ENCODE data around the gene LDLRAD3. TPM values are rescaled to one million over a fixed set of nuclear protein-coding genes. Genes with fewer than 3 reads are reported as not detected.
"Not testable (repeated sequence)": the region's sequence is repeated elsewhere in the genome, so short reads cannot be mapped to it uniquely, and the experiment has no call there.

LDLRAD3 gene
- total RNA-seq, 1 experiment from 2014 or later, result 3.3 TPM

GRCh38 chr11:36161572-36161971 is 217.7 kb downstream of the LDLRAD3 start:
- no peak for DNase-seq (ENCODE audit: low spot score)

GRCh38 chr11:36162006-36162882 is 218.4 kb downstream of the LDLRAD3 start:
- no peak for DNase-seq (ENCODE audit: low spot score)

- DNase-seq (ENCODE audit: low spot score), result no peak
Observed at GRCh38 chr11:36162883-36163434, 219.1 kb downstream of the LDLRAD3 start.

- no peak for DNase-seq (ENCODE audit: low spot score)
Observed at GRCh38 chr11:36164506-36165250, 220.8 kb downstream of the LDLRAD3 start.

GRCh38 chr11:36165621-36166397 is 221.9 kb downstream of the LDLRAD3 start:
- DNase-seq (ENCODE audit: low spot score), result no peak

GRCh38 chr11:36167073-36167472 is 223.2 kb downstream of the LDLRAD3 start:
- no peak for DNase-seq (ENCODE audit: low spot score)

GRCh38 chr11:36167729-36168128 is 223.9 kb downstream of the LDLRAD3 start:
- no peak for DNase-seq (ENCODE audit: low spot score)

- no peak for DNase-seq (ENCODE audit: low spot score)
Observed at GRCh38 chr11:36177836-36178235, 234.0 kb downstream of the LDLRAD3 start.

GRCh38 chr11:36186340-36187175 is 242.7 kb downstream of the LDLRAD3 start:
- no peak for DNase-seq (ENCODE audit: low spot score)

GRCh38 chr11:36187622-36188021 is 243.8 kb downstream of the LDLRAD3 start:
- DNase-seq (ENCODE audit: low spot score), result no peak

GRCh38 chr11:36189735-36190134 is 245.9 kb downstream of the LDLRAD3 start:
- DNase-seq (ENCODE audit: low spot score), result not testable (repeated sequence)

- DNase-seq (ENCODE audit: low spot score), result no peak
Observed at GRCh38 chr11:36191941-36192340, 248.1 kb downstream of the LDLRAD3 start.

GRCh38 chr11:36192425-36193289 is 248.8 kb downstream of the LDLRAD3 start:
- DNase-seq (ENCODE audit: low spot score), result no peak

- DNase-seq (ENCODE audit: low spot score), result no peak
Observed at GRCh38 chr11:36193290-36193619, 249.4 kb downstream of the LDLRAD3 start.

GRCh38 chr11:36193721-36194120 is 249.9 kb downstream of the LDLRAD3 start:
- no peak for DNase-seq (ENCODE audit: low spot score)

GRCh38 chr11:36195496-36196354 is 251.9 kb downstream of the LDLRAD3 start:
- DNase-seq (ENCODE audit: low spot score), result no peak

- DNase-seq (ENCODE audit: low spot score), result no peak
Observed at GRCh38 chr11:36196411-36196998, 252.6 kb downstream of the LDLRAD3 start.

- no peak for DNase-seq (ENCODE audit: low spot score)
Observed at GRCh38 chr11:36201411-36201810, 257.5 kb downstream of the LDLRAD3 start.
